SU-DHL-6 (cell line): Measurements from ENCODE around the gene C19orf44.
"Not testable (repeated sequence)": the region's sequence is repeated elsewhere in the genome, so short reads cannot be mapped to it uniquely, and the experiment has no call there.

ENCODE experiments used
- H2AFZ ChIP-seq: fragments of 200-600 bp; sonication (generic); 2 replicates; pipeline ENCODE4 v1.6.1; 2014; ENCODE audit warnings: low read depth, mild to moderate bottlenecking, moderate library complexity, mixed read lengths, antibody characterized with exemption, low read length; ENCODE audit not compliant: severe bottlenecking
- H3F3A ChIP-seq: fragments of 200-600 bp; shearing (Covaris generic); 2 replicates; pipeline ENCODE4 v1.6.0; 2016; ENCODE audit warnings: antibody characterized with exemption, mild to moderate bottlenecking; ENCODE audit not compliant: insufficient read depth
- H3K27ac ChIP-seq: fragments of 200-600 bp; sonication (generic); 2 replicates; pipeline ENCODE4 v1.5.1; 2016; ENCODE audit warnings: low read depth, mild to moderate bottlenecking, low read length, moderate library complexity, mixed read lengths
- H3K27me3 ChIP-seq: fragments of 200-600 bp; sonication (generic), shearing (Covaris generic); 2 replicates; pipeline ENCODE4 v1.6.0; 2014; ENCODE audit warnings: mild to moderate bottlenecking, low read length
- H3K36me3 ChIP-seq: fragments of 200-600 bp; sonication (generic); 2 replicates; pipeline ENCODE4 v1.6.1; 2014; ENCODE audit warnings: mild to moderate bottlenecking, low read length, mixed read lengths
- H3K4me2 ChIP-seq: fragments of 300-600, 200-600 bp; shearing (Covaris generic), sonication (generic); 2 replicates; pipeline ENCODE4 v1.6.0; 2014; ENCODE audit warnings: low read length, low read depth, mild to moderate bottlenecking; ENCODE audit not compliant: poor library complexity, severe bottlenecking
- H3K4me3 ChIP-seq: fragments of 200-600 bp; sonication (generic); 2 replicates; pipeline ENCODE4 v1.5.1; 2014; ENCODE audit warnings: antibody characterized with exemption, low read length, mild to moderate bottlenecking, mixed read lengths; ENCODE audit not compliant: insufficient read depth, poor library complexity, severe bottlenecking
- H3K79me2 ChIP-seq: fragments of 200-600 bp; sonication (generic); 2 replicates; pipeline ENCODE4 v1.6.1; 2014; ENCODE audit warnings: mild to moderate bottlenecking, low read length, moderate library complexity; ENCODE audit not compliant: insufficient read depth
- H3K9ac ChIP-seq: fragments of 200-600 bp; sonication (generic); 2 replicates; pipeline ENCODE4 v1.7.0; 2014; ENCODE audit warnings: mild to moderate bottlenecking, low read length
- H3K9me2 ChIP-seq: fragments of 200-600 bp; sonication (generic); replicated peaks from 2 replicates; pipeline ENCODE4 v1.6.1; 2014; ENCODE audit warnings: low read length; ENCODE audit not compliant: insufficient read depth
- H3K9me3 ChIP-seq: fragments of 200-600 bp; sonication (generic); 2 replicates; pipeline ENCODE4 v1.6.1; 2014; ENCODE audit warnings: low read length, mixed read lengths; ENCODE audit not compliant: insufficient read depth
- H4K20me1 ChIP-seq: fragments of 200-600 bp; sonication (generic); 2 replicates; pipeline ENCODE4 v1.6.1; 2014; ENCODE audit warnings: low read depth, mild to moderate bottlenecking, antibody characterized with exemption, low read length, moderate library complexity, mixed read lengths
- EZH2phosphoT487 ChIP-seq: fragments of 200-600 bp; sonication (generic), shearing (Covaris generic); conservative IDR thresholded peaks from 2 replicates; pipeline ENCODE4 v1.6.1; 2018; ENCODE audit warnings: mild to moderate bottlenecking, antibody characterized with exemption, low read length, moderate library complexity, mixed read lengths
- TF ChIP-seq, protein P1 (sequence below): fragments of 200-600 bp; sonication (generic); IDR thresholded peaks from one replicate; pipeline ENCODE4 v1.5.1; 2017; ENCODE audit warnings: antibody characterized with exemption, mild to moderate bottlenecking, low read length, moderate library complexity; ENCODE audit not compliant: insufficient read depth, poor library complexity, severe bottlenecking

The C19orf44 gene

DNA sequence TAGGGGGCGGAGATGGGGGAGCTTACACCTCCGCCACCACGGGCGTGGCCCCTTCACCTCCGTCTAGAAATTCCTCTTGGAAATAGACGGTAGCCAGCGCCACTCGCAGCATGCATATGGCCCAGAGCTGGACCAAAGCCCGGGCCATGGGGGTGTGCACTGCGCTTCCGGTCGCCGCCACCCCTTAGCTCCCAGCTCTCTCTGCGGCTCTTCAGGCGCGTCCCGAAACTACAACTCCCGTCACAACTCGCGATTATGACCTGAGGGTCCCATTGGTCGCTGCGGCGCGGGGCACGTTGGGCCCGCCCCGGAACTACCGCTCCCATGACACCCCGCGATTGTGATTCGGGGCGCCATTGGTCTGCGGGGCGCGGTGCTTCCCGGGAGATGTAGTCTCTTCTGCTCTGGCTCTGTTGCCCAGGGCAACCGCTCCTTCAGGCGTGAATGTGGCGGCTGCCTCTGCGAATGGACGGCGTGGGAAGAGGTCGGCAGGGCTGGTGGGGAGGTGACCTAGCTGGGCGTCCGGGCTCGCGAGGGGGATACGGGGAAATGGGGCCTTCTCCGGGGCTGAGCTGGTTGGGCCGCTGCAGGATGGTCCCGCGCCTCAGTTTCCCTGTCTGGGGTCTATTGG lies at the start of gene C19orf44, which contains the start of gene CALR3:
Gene C19orf44, plus strand, starts transcription at position 413 of the 631 bp plus-strand sequence. CDS start 4,399 bp downstream, outside the sequence.
Gene CALR3, minus strand, starts transcription at position 186 of the 631 bp plus-strand sequence. Its CDS starts 38 bp downstream, at position 148.
- H3K36me3 ChIP-seq: no peaks in the 10 kb centered on the region
- no peak for TF ChIP-seq EZH2phosphoT487
- TF ChIP-seq, protein P1, sequence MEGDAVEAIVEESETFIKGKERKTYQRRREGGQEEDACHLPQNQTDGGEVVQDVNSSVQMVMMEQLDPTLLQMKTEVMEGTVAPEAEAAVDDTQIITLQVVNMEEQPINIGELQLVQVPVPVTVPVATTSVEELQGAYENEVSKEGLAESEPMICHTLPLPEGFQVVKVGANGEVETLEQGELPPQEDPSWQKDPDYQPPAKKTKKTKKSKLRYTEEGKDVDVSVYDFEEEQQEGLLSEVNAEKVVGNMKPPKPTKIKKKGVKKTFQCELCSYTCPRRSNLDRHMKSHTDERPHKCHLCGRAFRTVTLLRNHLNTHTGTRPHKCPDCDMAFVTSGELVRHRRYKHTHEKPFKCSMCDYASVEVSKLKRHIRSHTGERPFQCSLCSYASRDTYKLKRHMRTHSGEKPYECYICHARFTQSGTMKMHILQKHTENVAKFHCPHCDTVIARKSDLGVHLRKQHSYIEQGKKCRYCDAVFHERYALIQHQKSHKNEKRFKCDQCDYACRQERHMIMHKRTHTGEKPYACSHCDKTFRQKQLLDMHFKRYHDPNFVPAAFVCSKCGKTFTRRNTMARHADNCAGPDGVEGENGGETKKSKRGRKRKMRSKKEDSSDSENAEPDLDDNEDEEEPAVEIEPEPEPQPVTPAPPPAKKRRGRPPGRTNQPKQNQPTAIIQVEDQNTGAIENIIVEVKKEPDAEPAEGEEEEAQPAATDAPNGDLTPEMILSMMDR: no peak
- H3K4me3 ChIP-seq: peak within 1 kb of the TSS; percentile 78
- H3F3A ChIP-seq: 0 out of 2 replicates have a peak, but pooled peaks cover 3% of the 10 kb centered on the region
- peaks cover 6% of the 10 kb centered on the region; the same call in 1 of the 2 replicates for H3K79me2 ChIP-seq
- no peaks in the 10 kb centered on the region for H3K9me2 ChIP-seq
- H3K4me2 ChIP-seq: peak within 1 kb of the TSS; percentile 88
- H3K27me3 ChIP-seq: no peaks in the 10 kb centered on the region
- H3K27ac ChIP-seq: 0 out of 2 replicates have a peak within 1 kb of the TSS, but pooled peaks have one; percentile 11
- H4K20me1 ChIP-seq: no peaks in the 10 kb centered on the region
- peak within 1 kb of the TSS; percentile 62 for H3K9ac ChIP-seq
- H3K9me3 ChIP-seq: no peaks in the 10 kb centered on the region
- H2AFZ ChIP-seq: peak within 1 kb of the TSS; percentile 89

DNA sequence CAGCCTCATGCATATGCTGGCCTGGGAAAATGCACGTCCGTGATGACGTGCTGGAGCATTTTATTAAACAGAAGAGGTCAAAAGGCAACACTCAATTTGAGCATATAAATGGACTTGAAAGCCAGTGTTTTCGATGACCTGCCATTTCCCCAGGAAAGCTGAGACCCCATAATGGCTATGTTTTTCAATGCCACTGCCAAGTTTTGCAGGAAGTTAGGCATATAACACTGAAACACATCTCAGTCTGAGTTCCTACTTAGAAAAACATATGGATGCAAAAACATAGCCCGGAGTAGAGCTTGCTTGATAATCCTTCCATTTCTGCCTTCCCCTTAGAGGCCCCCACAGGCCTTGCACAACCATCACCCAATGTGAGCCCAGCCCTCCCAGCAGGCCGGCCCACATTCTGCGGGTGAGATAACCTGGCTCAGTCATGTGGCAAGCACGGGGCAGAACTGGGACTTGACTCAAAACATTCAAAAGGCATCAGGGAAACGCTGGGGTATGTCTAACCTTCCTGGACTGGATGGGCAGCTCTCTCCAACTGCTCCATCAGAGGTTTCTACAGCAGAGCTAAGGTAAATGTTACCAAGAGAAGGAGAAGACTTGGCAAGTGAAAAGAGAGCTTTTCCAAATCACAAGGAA lies 49.3 kb upstream of the C19orf44 start:
- Histone ChIP-seq H3K27ac (peak overlapping the region; percentile 98), H3K9me3 (no peaks in the 10 kb centered on the region), H3K36me3 (no peaks in the 10 kb centered on the region; the same call in 1 of the 2 replicates), H3K9ac (peak overlapping the region; percentile 64), H3K4me2 (peak overlapping the region; percentile 68), H3F3A (peaks cover 86% of the 10 kb centered on the region), H2AFZ (no peak overlapping the region), H3K4me3 (peak overlapping the region; percentile 17), H4K20me1 (no peaks in the 10 kb centered on the region), H3K27me3 (no peaks in the 10 kb centered on the region), H3K79me2 (peaks cover 73% of the 10 kb centered on the region), H3K9me2 (no peaks in the 10 kb centered on the region)
- no peak for TF ChIP-seq EZH2phosphoT487
- TF ChIP-seq, protein P1: no peak

DNA sequence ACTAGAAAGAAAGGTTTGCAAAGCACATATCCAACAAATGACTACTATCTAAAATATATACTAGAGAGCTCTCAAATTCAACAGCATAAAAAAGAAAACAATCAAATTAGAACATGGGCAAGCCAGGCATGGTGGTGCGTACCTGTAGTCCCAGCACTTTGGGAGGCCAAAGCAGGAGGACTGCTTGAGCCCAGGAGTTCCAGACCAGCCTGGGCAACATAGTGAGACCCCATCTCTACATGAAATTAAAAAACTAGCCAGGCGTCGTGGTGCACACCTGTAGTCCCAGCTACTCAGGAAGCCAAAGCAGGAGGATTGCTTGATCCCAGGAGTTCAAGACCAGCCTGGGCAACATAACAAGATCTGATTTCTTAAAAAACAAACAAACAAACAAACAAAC lies 47.3 kb upstream of the C19orf44 start:
- Histone ChIP-seq H3K9ac (peak overlapping the region; percentile 64), H3K79me2 (peaks cover 80% of the 10 kb centered on the region), H3K4me2 (peak overlapping the region; percentile 68), H3F3A (peaks cover 71% of the 10 kb centered on the region), H3K27ac (peak overlapping the region; percentile 98), H3K4me3 (peak overlapping the region; percentile 34)
- not testable (repeated sequence) for H3K9me2 ChIP-seq, H3K27me3 ChIP-seq, H4K20me1 ChIP-seq, H2AFZ ChIP-seq, H3K36me3 ChIP-seq, H3K9me3 ChIP-seq
